KOPT-K1 (cell line): ENCODE measurements around the gene CD109.

ENCODE experiments used
- H3K27ac ChIP-seq: fragments of 200-600 bp; sonication (generic); 2 replicates; pipeline ENCODE4 v1.5.1; 2016; ENCODE audit warnings: antibody characterized with exemption, mild to moderate bottlenecking, low read depth, low read length; ENCODE audit not compliant: poor library complexity, severe bottlenecking
- H3K36me3 ChIP-seq: fragments of 200-600 bp; sonication (generic); 2 replicates; pipeline ENCODE4 v1.5.1; 2017; ENCODE audit warnings: antibody characterized with exemption, mild to moderate bottlenecking, low read length, moderate library complexity; ENCODE audit not compliant: insufficient read depth
- H3K9me3 ChIP-seq: fragments of 200-600 bp; sonication (generic); 2 replicates; pipeline ENCODE4 v1.5.1; 2017; ENCODE audit warnings: antibody characterized with exemption, low read length, mild to moderate bottlenecking; ENCODE audit not compliant: insufficient read depth, poor library complexity, severe bottlenecking

Gene CD109

DNA sequence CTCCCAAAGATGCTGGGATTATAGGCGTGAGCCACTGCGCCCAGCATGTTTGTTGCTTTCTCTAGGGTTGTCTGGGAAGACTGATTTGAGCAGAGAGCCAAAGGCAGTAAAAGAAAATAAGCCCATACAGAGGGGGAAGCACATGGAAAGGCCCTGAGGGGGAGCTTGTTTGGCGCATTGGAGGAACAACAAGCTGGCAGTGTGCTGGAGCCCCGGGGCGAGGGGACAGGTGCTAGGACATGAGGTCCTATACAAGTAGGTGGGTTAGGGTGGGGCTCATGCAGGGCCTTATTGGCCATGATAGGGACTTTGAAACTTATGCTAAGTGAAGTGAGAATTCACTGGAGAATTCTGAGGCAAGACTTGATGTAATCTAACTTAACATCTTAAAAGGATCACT is 35.3 kb downstream of the CD109 start:
- H3K36me3 ChIP-seq: no peaks in the 10 kb centered on the region
- no peaks in the 10 kb centered on the region for H3K9me3 ChIP-seq
- no peak overlapping the region for H3K27ac ChIP-seq

GRCh38 chr6:73732845-73733675 is 37.1 kb downstream of the CD109 start:
- Histone ChIP-seq H3K27ac (no peak overlapping the region), H3K36me3 (no peaks in the 10 kb centered on the region), H3K9me3 (no peaks in the 10 kb centered on the region)

DNA sequence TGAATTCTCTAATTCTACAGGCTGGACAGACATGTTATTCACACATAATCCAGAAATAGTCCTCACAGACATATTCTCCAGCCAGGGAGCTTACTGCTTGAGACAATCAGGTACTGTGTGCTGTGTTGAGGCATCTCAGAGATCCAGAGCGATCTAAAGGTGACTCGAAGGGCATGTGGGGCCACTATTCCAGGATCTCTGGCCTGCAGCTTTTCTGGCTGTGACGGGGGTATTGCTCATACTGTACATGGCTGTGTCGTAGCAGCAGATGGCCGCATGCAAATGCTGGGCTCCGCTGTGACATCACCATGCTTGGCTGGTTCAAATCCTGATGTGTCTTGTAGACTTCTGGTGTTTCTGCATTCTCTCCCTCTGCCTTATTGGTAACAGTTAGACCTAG is 37.8 kb downstream of the CD109 start:
- Histone ChIP-seq H3K36me3 (no peaks in the 10 kb centered on the region), H3K27ac (no peak overlapping the region), H3K9me3 (no peaks in the 10 kb centered on the region)

- H3K36me3 ChIP-seq: no peaks in the 10 kb centered on the region
Observed at GRCh38 chr6:73734832-73735453, 38.9 kb downstream of the CD109 start.

DNA sequence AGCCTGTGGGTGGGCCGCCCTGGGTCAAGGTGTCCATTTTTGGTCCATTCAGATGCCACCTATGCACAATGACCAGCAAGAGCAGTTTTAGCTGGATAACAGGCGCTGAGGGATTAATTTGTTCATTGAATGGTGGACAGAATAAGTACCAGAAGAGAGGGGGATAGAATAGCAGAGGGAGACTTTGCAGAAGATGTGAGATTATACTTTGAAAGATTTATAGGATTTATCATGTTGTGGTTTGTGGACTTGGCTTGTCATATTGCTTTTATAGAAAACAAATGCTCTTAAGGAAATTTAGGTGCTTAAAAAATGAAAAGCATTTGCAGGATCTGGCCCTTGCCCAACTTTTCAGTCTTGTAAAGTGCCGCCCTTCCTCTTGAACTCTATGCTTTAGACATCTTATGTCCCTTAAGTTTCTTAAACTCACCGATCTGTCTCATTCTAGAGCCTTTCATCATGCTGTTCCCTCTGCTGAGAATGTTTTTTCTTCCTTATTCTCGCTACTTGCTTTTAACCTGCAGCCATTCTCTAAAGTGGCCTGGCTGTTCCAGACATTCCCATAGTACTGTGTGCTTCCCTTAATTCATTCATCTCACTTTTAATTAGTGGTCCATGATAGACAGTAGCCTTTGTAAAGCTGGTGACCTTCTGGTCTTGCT is 42.5 kb downstream of the CD109 start:
- Histone ChIP-seq H3K27ac (no peak overlapping the region), H3K9me3 (no peaks in the 10 kb centered on the region), H3K36me3 (no peaks in the 10 kb centered on the region)

More at GRCh38 chr6:73734832-73735453, 38.9 kb downstream of the CD109 start:
- Histone ChIP-seq H3K27ac (no peak overlapping the region), H3K9me3 (no peaks in the 10 kb centered on the region)

- Histone ChIP-seq H3K9me3 (no peaks in the 10 kb centered on the region), H3K36me3 (no peaks in the 10 kb centered on the region), H3K27ac (no peak overlapping the region)
Observed at GRCh38 chr6:73739096-73739495, 43.1 kb downstream of the CD109 start.

GRCh38 chr6:73742433-73742832 is 46.4 kb downstream of the CD109 start:
- Histone ChIP-seq H3K9me3 (no peaks in the 10 kb centered on the region), H3K36me3 (no peaks in the 10 kb centered on the region), H3K27ac (no peak overlapping the region)

- Histone ChIP-seq H3K27ac (no peak overlapping the region), H3K36me3 (no peaks in the 10 kb centered on the region), H3K9me3 (no peaks in the 10 kb centered on the region)
Observed at GRCh38 chr6:73743081-73743480, 47.1 kb downstream of the CD109 start.

GRCh38 chr6:73743556-73743955 is 47.6 kb downstream of the CD109 start:
- no peak overlapping the region for H3K27ac ChIP-seq
- no peaks in the 10 kb centered on the region for H3K36me3 ChIP-seq
- no peaks in the 10 kb centered on the region for H3K9me3 ChIP-seq

- Histone ChIP-seq H3K27ac (no peak overlapping the region), H3K9me3 (no peaks in the 10 kb centered on the region), H3K36me3 (no peaks in the 10 kb centered on the region)
Observed at GRCh38 chr6:73746787-73747186, 50.8 kb downstream of the CD109 start.

DNA sequence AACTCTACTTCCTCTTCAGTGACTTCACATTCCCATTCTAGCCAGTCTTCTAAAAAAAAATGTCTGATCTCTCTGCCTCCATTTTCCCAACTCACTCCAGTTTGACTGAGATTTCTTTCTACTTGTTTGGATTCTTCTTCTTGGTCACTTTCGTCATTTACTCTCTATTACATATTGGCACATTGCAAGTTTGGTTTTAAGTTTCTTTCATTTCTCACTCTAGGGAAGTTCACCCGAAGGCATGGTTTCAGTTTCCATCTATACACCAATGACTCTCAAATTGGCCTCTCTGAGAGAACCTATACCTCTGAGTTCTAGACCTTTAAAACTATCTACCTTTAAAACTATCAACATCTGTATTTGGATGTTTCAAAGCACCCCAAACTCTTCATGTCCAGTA is 51.3 kb downstream of the CD109 start:
- Histone ChIP-seq H3K36me3 (no peaks in the 10 kb centered on the region), H3K27ac (no peak overlapping the region), H3K9me3 (no peaks in the 10 kb centered on the region)

- Histone ChIP-seq H3K9me3 (no peaks in the 10 kb centered on the region), H3K27ac (no peak overlapping the region), H3K36me3 (no peaks in the 10 kb centered on the region)
Observed at GRCh38 chr6:73752943-73753342, 56.9 kb downstream of the CD109 start.

- Histone ChIP-seq H3K36me3 (no peaks in the 10 kb centered on the region), H3K27ac (no peak overlapping the region), H3K9me3 (no peaks in the 10 kb centered on the region)
Observed at GRCh38 chr6:73766040-73766439, 70.0 kb downstream of the CD109 start.

DNA sequence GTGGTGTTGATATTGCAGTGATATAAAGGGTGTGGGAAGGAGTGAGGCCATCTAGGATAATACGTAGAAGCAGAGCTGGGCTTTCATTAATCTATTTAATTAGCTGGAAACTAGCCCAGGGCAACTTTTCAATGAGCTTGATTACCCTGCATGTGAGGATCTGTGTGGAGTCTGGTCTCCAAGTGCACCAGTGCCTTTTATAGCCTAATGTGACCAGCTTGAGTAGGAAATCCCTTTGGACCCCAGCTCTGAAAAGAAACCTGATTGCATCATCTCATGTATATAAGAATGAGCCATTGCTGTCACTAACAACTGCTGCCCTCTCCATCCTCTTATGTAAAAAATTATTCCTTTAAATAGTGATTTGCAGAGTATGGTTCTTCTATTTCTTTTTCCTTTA is 72.6 kb downstream of the CD109 start:
- Histone ChIP-seq H3K9me3 (no peaks in the 10 kb centered on the region), H3K27ac (no peak overlapping the region), H3K36me3 (no peaks in the 10 kb centered on the region)

DNA sequence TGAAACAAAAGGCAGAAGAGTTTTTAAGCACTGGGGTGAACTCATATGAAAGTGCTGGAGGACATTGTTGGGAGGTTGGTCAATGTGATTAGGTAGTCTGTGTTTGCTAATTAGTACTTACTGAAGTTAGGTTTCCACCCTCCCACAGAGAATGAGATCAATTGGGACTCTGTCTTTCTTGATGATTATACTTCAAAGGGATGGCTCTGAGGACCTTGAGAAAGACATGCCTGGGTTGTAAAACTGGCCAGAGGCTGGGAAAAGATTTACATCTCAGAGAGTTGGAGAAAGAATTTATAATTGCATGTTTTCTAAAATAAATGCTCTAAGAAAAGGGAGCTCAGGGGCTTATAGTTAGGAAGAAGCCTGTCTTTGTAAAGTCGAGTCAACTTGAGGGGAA is 74.0 kb downstream of the CD109 start:
- Histone ChIP-seq H3K27ac (no peak overlapping the region), H3K36me3 (no peaks in the 10 kb centered on the region), H3K9me3 (no peaks in the 10 kb centered on the region)
